Measurements from ENCODE around the gene SFXN2. TPM values are rescaled to one million over a fixed set of nuclear protein-coding genes. Genes with fewer than 3 reads are reported as not detected.
"Not testable (repeated sequence)": the region's sequence is repeated elsewhere in the genome, so short reads cannot be mapped to it uniquely, and the experiment has no call there.

SFXN2 gene
- total RNA-seq, 1 experiment from 2014 or later: 18.9 TPM

- no peak for DNase-seq (ENCODE audit: low read depth)
Observed at GRCh38 chr10:102745157-102745556, 30.7 kb downstream of the SFXN2 start.

- no peak for DNase-seq (ENCODE audit: low read depth)
Observed at GRCh38 chr10:102752266-102752930, 38.0 kb downstream of the SFXN2 start.

GRCh38 chr10:102752934-102753664 lies 38.7 kb downstream of the SFXN2 start:
- peak; percentile 48 for DNase-seq (ENCODE audit: low read depth)

- DNase-seq (ENCODE audit: low read depth): no peak
Observed at GRCh38 chr10:102753718-102754117, 39.3 kb downstream of the SFXN2 start.

- DNase-seq (ENCODE audit: low read depth): no peak
Observed at GRCh38 chr10:102757323-102757722, 42.9 kb downstream of the SFXN2 start.

- no peak for DNase-seq (ENCODE audit: low read depth)
Observed at GRCh38 chr10:102758240-102758932, 44.0 kb downstream of the SFXN2 start.

DNA sequence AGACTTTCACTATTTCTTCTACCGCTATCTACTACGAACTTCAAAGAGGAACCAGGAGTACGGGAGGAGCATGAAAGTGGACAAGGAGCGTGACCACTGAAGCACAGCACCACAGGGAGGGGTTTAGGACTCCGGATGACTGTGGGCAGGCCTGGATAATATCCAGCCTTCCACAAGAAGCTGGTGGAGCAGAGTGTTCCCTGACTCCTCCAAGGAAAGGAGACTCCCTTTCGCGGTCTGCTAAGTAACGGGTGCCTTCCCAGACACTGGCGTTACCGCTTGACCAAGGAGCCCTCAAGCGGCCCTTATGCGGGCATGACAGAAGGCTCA lies 44.5 kb downstream of the SFXN2 start:
- DNase-seq (ENCODE audit: low read depth): not testable (repeated sequence)

GRCh38 chr10:102759497-102760210 lies 45.2 kb downstream of the SFXN2 start:
- no peak for DNase-seq (ENCODE audit: low read depth)

GRCh38 chr10:102761981-102762380 lies 47.5 kb downstream of the SFXN2 start:
- no peak for DNase-seq (ENCODE audit: low read depth)

- DNase-seq (ENCODE audit: low read depth): no peak
Observed at GRCh38 chr10:102762401-102763015, 48.1 kb downstream of the SFXN2 start.

- DNase-seq (ENCODE audit: low read depth): no peak
Observed at GRCh38 chr10:102763037-102763607, 48.7 kb downstream of the SFXN2 start.

DNA sequence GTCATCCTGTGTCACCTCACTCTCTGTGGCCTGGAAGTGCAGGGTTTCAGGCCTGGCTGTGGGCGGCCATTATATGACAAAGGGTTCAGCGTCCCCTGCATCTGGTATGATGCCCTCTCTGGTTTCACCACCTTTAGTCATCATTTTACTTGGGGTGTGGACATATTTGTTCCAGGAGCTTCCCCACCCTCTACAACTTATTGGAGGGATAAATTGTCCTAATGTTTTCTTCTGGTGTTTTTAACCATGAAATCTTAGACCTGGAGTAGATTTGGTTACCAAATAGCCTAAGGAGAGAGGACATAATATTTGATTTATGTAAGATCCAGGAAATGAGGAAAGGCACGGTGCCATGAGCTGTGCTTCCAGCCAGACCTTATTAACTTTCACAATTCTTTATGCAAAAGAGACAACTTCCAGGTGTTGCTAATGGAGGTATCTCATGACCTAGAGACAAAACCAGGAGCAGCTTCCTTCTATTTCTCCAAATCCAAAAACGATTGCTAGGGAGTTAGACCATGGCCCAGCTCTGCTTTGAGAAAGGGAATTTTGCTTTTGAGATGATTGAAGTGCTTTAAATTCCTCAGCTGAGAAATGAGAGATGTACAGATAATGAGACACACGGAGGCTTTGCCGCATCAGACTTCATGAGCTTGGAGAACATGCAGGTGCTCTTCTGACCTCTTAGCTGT lies 50.2 kb downstream of the SFXN2 start:
- no peak for DNase-seq (ENCODE audit: low read depth)

DNA sequence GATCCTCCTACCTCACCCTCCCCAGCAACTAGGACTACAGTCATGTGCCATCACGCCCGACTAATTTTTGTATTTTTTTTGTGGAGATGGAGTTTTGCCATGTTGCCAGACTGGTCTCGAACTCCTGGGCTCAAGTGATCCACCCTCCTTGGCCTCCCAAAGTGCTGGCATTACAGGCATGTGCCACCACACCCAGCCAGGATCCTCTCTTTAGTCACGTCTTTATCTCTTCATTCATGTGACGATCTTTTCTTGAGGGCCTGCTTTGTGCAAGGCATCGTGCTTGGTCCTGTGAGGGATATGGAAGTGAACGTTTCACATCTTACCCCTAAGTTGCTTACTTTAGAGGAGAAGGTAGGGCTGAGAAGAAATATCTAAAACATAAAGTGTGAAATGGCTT lies 50.9 kb downstream of the SFXN2 start:
- no peak for DNase-seq (ENCODE audit: low read depth)

- no peak for DNase-seq (ENCODE audit: low read depth)
Observed at GRCh38 chr10:102767428-102768160, 53.2 kb downstream of the SFXN2 start.

DNA sequence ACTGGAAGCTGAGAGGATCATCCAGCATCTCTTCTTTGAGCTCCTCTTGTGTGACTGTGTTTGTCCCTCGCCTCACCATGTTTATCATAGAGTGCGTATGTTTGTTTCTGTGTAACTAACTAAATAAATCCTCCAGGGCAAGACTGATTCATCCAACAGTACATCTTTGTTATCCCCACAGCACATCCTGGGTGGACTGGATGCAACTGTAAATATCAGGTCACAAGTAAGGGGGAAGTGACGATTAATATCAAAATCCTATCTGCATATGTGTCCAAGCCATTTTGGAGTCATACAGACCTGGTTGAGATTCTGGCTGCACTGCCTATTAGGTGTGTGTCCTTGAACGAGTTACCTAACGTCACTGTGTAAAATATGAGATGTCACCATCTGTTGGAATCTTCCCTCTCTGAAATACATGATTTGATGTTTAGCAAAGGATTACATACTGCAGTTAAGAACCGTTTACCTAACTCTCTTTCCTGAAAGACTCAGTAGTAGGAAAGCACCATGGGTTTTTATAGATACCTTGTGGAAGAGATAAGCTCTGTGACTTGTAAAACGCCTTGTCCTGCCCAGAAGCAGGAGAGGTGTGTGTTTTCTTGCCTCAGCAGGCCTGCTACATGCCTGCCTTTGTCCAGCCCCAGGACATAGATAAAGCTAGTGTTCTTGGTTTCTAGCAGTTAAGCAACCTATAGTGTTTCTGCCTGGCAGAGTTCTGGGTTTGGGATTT lies 55.1 kb downstream of the SFXN2 start:
- DNase-seq (ENCODE audit: low read depth): no peak

- no peak for DNase-seq (ENCODE audit: low read depth)
Observed at GRCh38 chr10:102770108-102770482, 55.7 kb downstream of the SFXN2 start.

- no peak for DNase-seq (ENCODE audit: low read depth)
Observed at GRCh38 chr10:102770792-102771191, 56.4 kb downstream of the SFXN2 start.

DNA sequence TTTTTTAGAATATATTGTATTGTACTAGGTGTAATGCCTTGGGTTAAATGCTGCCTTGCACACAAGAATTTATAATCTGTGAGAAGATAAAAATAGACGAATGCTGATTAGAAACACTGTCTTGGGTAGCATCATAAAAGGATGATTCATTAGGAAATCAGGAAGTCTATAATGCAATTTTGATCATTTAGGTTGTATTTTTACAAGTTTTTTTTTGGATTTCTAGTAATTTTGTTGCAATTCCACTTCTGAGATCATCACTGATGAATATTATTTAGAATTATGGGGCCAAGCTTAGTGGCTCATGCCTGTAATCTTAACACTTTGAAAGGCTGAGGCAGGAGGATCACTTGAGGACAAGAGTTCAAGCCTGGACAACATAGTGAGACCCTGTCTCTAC lies 58.9 kb downstream of the SFXN2 start:
- no peak for DNase-seq (ENCODE audit: low read depth)

DNA sequence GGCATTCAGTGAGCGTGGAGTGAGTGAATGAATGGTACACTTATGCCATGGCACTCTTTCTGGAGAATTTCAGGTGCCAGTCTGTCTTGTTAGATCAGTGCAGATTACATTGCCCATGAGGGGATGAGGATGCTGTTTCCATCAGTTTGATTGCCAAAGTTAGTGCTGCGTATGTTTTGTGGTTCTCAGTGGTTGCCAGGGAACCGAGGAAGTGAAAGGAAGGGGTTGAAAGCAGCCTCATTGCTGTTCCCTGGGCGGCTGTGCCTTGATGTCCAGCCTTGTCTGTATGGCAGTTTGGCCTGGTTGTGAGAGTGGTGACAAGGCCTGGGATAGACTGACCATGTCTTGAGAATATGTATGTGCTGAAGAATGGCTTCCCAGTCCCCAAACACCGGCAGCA lies 59.5 kb downstream of the SFXN2 start:
- DNase-seq (ENCODE audit: low read depth): no peak

Data from HT1080 (cell line).